Stimulated activated CD8-positive, alpha-beta memory T cell treated with anti-CD3 and anti-CD28 coated beads, Interleukin-7, amount 100 ng/mL, for 4 hours (primary cell): Measurements from ENCODE around the gene SH3RF1.

ENCODE experiments used
- DNase-seq, 2 donors: peaks; one replicate each; pipeline ENCODE4 v3.0.0-alpha.2; 2020; ENCODE audit warnings: low read depth in 2 of 2

The SH3RF1 gene

DNA sequence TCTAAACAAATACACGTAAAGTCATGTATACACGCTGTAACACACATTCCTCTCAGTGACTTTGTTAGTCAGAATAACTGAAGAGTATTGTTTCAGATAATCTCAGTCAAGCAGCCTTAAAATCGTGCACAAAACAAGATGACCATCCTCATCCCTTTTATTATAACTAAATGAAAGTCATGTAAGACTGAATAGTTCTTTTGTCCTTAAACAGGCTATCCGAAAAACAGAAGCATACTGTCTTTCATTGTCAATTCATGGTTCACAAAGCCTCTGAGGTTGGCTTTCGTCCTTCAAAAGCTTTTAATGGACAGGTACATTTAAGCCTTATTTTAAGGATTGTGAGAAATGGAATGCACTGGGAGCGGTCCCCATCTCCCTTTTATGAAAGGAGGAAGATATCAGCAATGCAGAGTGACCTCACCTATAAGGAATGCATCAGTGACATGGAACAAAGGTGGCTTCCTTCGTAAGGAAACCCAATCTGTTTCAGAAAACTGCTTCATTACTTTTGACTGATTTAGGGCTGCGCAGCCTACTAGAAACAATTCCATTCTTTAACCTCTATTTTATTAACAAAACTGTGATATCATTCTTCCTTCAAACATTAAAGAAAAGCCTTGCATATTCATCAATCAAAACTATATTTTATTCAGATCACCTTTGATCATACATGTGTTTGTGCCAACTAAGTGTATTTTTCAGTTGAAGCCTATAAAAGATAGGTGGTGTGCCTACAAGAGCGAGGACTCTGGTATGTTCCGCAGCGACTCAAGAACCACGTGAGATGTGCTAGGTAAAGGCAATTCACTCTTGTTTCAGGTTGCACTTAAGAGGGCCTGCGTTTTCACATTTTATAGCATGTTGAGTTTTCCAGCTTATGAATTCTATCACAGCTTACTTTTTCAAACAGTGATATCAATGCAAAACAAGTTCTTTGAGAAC, 19.2 kb downstream of the SH3RF1 start:
- DNase-seq: no peak

DNA sequence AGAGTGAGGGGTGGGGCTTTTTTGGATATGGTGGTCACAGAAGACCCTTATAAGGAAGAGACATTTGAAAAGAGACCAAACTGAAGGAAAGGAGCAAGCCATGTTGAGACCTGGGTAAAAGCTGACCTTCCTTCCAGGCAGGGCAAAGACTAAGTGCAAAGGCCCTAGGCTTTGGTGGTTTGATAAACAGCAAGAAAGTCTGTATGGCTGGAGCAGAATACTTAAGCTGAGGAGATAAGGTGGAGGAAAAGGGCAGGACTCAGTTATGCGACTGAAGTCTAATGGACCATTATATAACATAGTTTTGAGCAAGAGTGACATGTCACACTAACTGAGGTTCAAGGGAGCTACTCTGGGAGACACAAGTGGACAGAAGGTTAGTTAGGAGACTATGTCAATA, 20.0 kb downstream of the SH3RF1 start:
- DNase-seq: no peak

DNA sequence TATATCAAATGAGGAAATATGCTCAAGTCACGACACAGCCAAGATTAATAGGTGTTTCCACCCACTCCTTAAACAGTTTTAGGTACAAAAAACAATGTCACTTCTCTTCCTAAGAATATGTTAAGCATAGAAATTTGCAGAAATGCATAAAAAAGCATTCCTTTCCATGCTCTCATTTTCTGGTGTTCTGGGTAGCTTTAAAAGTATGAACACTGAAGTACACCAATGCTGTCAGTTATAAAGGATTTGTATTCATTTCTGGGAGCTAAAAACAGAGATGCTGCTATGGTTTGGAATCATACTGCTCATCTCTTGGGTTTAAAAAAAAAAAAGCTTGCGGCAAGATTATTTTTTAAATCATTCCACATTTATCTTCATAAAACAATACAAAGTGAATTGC, 20.8 kb downstream of the SH3RF1 start:
- DNase-seq: no peak

DNA sequence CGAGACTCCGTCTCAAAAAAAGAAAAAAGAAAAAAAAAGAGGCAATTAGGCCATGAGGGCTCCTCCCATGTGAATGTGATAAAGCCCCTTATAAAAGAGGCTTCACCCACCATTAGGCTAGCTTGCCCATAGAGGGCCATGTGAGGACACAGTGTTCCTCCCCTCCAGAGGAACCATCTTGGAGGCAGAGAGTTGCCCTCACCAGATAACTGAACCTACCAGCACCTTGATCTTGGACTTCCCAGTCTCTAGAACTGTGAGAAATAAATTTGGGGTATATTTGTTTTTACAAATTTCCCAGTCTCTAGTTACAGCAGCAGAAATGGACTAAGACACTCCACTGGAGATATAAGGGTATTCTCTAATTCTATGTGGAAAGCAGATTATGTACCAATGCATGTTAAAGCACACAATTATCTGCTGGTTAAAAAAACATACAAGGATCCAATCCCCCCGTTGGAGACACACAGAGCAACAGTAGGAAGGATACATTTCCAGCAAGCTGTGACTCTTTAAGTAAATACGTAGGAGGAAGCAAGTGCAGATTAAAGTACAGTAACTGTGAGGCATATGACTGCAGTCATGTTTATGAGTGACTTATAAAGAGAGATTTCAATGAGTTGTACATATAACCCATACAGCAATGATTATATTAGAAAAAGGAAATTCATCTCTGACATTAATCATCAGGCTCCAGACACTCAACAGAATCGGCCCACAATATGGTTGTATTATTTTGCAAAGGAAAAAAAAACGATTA, 21.4 kb downstream of the SH3RF1 start:
- no peak for DNase-seq

DNA sequence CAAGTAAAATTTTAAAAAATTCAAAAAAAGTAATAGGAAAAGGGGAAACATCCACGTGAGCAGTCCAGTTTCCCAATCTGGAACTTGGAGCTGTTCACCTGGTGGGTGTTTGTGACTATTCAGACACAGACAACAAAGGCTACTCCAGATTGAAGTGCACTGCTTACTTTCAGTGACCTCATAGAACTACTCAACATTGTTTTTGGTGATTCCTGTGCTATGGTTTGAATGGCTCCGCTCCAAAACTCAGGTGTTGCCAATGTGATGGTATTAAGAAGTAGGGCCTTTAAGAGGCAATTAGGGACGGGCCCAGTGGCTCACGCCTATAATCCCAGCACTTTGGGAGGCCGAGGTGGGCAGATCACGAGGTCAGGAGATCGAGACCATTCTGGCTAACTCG, 22.1 kb downstream of the SH3RF1 start:
- no peak for DNase-seq

DNA sequence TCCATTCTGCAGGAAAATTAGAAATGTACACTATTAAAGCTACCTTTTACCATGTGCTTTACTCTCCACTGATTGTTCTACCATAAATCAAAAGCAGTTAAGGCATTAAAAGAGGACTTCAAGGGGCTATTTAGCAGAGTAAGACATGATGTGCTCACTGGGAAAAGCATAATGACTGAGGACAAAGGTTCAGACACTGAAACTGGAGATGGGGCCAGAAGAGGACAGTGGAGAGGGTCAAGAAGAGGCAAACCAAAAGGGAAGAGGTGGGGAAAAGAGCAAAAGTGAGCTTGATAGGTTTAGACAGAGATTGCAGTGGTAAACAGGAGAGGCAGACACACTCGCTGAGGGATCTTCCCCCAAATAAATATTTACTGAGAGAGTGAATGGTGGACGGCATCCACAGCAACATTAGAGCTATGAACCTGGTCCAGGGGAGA, 23.8 kb downstream of the SH3RF1 start:
- no peak for DNase-seq

DNA sequence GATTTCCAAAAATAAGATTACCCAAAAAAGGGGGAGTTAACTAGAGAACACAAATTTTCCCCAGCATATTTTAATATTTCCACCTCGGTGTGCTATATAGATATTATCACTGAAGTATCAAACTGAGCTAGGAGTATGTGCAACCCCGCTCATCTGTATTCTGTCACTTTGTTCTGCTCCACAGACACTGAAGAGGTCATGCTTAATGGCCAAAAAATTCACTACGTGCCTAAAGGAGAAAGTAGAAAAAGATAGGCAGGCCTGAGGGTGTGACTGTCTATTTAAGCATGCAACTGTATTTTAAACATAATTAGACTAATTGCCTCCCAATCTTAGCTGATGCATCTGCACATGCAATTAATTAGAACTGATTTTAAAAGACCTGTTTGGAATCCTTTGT, 24.5 kb downstream of the SH3RF1 start:
- DNase-seq: no peak

DNA sequence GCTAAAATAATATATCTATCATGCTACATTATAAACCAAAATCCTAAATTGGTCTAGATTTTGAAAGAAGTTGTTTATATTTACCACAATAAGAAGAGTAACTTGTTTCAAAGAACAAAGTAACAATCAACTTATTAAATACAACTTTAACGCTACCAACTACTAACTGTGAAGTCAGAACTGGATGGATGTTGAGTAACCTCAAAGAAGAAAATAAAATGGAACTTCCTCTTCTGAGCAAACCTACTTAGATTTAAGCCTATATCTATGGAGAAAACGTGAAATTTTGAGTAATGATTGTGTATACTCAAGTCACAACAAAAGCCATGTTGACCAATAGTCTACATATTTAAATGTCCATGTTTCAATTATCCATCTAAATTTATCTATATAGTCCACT, 25.7 kb downstream of the SH3RF1 start:
- no peak for DNase-seq

DNA sequence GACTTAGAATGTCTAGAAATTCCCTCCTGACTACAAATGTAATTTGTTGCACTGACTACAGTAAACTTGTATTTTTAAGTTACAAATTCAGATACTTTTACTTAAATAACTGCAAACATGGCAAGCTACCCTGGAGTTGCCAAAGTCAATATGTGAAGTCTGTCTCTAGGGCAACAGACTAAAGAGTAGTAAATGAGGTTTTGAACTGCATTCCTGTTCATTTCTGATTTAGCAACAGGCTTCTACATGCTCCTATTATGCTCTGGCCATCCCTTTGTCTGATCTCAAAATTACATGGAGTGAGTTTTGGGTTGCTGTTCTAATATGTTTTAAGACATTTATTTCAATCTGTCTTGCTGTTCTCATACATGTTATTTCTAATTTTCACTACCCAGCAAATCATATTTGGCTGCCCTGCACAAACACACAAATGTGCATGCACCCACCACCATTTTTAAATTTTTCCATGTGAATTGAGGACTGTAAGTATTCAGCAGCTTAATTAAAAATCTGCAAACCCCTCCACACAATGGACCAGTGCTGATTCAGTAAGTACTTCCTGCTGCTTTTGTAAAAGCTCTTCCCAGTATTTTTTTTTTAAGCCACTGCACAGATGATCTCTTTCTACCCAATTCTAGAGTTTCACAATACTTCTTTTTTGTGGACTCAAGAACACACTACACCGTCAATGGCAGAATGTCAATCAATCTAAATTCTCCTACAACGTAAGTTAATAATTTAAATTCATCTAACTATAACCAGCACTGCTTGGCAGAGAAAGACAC, 26.7 kb downstream of the SH3RF1 start:
- no peak for DNase-seq

DNA sequence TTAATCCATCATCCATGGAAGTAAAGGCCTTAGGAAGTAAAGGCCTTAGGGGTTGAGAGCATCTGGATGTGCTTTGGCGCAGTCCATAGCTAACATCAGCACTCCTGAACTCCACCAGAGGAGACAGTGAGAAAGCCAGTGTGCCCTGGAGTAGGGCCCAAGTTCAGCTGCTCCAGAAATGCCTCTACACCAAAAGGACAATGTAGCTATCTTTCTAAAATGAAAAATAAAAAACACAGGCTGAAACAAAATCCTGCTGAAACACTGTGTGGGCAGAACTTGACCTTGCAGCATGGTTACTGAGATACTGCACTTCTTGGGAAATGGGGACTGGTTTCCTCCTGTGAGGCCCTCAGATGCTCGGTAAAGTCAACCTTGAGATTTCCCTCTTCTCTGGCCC, 29.3 kb downstream of the SH3RF1 start:
- no peak for DNase-seq

DNA sequence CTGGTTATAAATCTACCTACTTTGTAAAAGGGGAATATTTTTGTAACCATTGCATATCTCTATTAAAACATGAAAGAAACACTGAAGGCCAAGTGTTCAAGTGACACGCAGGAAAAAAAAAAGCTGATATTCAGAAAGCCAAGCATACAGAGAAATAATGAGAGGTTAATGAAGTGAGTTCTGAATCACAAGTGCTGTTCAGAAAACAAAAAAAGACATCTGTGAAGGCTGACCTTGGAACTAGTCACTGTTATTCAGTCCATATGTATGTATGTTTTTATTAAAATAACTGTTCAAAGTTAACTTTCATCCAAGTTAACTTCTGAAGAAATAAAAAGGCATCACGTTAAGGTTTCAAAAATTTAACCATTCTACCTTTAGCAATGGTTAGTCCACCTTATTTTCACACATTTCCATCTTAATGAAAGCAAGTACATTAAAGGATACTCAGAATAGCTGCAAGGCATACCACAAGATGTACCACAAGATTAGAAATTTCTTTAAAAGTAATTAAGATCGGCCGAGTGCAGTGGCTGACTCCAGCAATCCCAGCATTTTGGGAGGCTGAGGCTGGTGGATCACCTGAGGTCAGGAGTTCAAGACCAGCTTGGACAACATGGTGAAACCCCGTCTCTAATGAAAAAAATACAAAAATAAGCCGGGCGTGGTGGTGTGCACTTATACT, 31.4 kb downstream of the SH3RF1 start:
- DNase-seq: no peak

DNA sequence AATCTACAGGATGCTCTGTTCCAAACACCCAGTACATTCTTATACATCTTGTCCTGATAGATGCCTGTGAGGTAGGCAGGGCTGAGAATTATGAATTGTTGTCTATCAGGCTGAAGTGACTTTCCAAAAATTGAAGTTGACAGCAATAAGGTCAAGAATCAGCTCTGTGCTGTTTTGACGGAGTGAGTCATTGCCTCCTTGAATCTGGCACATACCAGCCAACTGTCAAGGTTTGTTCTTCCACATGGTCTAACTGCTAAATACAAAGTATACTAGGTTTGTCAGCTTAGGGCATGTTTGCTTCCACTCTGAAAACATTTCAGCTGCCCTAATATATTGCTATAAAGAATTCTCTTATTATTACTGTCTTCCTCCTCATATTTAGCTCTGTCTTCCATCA, 32.3 kb downstream of the SH3RF1 start:
- no peak for DNase-seq

DNA sequence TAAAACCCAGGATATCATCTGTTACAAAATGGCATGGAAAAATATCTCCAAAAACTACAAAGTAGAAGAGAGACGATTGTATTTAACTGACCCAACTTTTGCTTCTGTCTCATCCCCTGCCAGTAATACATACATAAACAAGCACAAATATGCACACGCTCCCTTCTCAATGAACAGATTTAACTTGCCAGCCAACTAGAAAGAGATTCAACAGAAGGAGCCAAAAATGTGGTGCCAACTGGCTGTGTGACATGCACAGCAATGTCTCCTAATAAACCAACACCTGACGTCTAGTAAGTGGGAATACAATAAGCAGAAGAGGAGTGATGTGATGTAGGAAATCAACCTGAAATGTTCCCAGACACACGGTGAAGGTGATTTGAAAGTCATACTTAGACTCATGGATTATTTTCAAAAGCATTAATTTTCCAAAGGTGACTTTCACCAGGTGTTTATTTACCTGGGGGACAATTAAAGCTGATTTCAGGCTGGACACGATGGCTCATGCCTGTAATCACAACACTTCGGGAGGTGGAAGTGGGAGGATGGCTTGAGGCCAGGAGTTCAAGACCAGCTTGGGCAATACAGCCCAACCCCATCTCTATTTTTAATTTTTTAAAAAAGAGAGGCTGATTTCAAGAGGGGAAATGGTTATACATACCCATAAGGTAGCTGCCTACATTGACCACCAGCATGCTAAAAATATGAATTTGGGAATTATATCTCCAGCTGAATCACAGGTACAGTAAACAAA, 33.7 kb downstream of the SH3RF1 start:
- no peak for DNase-seq

DNA sequence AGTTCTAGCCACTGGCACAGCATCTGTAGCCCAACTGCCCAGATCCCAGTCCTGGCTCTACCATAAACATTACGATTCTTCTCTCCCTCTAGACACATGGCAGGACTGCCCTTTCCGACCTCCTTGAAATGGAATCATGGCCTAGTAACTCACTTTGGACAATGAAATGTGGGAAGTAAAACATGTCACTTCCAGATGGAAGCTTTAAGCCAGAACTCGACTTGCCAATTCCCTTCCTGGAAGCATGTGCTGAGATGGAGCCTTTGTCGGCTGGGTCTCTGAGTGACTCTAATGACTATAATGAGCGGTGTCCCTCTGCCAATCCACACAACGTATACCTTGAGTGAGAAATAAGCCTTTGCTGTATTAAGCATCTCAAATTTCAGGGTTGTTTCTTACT, 34.7 kb downstream of the SH3RF1 start:
- no peak for DNase-seq

DNA sequence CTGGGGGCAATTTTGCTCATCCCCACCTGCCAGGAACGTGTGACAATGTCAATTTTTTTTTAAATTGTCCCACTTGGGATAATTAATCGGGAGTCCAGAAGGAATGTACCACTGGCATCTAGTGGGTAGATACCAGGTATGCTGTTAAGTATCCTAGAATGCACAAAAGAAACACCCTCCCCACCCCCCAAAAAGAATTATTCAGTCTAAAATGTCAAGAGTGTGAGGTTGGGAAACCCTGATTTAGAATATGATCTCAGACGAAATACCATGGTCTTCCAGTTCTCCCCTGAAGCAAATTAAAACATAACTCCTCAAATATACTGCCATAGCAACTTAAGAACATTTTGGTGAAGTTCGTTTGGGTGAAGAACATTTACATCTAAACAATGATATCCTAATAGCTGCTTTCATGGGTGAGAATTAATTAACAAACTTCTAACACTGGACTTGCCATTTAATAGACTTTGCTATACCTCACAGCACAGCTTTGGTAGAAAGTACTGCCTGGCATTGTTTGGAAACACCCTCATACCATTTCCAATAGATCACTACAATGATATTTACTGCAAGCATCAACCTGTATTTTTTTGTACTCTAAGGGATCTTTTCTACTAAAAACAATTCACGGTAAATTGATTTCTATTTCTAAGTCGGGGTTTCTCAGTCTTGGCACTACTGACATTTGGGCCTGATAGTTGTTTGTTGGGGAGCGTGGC, 36.5 kb downstream of the SH3RF1 start:
- no peak for DNase-seq

DNA sequence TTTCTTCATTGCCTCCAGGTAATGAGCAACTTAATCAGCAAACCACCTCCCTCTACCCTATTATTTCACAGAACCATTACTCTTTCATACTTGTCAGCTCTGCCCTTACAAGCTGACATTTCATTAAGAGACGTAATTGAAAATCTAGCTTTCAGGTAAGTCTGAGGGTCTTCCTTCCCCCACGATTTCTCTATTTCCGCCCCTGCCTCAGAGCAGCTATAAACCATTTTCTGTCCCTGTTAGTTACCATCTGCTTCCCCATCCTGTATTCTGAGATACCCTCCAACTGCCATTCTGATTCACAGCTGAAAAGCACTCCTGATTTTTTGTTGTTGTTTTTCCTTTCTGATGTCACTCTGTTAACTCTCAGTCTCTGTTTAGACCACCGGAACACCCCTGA, 37.1 kb downstream of the SH3RF1 start:
- DNase-seq: no peak

DNA sequence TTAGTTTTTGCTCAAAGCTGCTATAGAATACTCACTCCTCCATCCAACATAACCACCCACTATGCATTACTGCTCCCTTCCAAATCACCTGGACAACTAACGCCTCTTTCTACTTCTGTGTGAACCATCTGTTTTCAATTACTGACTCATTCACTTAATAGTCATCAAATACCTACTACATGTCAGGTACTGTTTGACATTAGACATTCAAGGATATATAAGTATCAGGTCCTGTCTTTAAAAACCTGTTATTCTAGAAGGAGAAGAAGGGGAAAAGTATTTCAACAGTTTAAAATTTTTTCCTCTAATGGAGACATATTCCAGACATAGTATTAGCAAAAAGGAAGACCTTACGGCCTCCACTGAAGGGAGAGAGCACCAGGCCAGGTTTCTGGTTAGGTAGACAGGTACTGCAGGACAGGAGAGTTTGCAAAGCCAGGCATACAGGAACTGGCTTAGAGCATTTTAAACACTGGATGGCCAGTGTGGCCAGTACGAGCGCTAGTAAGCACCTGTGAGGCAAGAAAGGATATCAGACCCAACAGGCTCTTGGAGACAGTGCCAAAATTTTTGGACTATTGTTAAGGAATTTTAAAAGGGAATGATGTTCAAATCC, 39.0 kb downstream of the SH3RF1 start:
- DNase-seq: no peak

DNA sequence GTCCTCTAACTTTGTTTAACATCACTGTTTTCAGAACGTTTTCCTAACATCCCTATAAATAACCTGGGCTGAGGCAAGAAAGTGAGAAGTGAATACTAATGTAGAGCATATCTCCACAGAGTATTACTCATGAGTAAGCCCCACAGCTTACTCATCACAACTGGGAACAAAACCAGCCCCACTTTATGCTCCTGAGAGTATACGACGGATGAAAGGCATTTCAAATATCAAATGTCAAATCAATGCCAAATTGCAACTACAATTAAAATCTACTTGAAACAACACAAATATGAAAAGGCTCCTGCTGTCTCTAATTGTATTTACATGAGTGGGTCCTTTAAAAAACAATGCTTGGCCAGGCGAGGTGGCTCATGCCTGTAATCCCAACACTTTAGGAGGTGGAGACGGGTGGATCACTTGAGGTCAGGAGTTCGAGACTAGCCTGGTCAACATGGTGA, 41.2 kb downstream of the SH3RF1 start:
- no peak for DNase-seq

DNA sequence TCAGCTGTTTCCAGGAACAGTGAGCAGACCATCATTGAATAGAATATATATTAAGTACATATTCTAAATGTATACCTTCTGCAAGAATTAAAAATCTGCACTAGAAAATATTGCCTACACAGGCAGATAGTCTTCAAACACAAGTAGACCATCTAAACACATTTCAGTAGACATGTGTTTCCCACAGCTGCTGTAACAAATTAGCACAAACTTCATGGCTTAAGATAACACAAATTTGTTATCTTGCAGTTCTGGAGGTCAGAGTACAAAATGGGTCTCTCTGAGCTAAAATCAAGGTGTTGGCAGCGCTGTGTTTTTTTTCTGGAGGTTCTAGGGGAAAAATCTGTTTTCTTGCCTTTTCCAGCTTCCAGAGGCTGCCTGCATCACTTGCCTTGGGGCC, 42.7 kb downstream of the SH3RF1 start:
- DNase-seq: no peak

DNA sequence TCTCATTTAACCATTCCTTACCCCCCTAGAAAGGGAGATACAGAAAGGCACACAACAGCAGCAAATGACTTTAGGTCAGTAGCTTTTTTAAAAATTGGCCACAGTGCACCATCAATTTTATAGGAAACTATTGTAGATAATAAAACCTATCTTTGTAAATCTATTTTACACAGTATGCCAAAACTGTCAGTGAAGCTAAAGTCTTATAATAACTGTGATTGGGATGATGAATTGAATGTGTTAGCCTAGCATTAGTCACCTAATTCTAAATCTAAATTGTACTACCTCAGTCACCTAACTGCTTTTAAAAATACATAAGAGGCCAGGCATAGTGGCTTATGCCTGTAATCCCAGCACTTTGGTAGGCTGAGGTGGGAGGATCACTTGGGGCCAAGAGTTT, 44.2 kb downstream of the SH3RF1 start:
- DNase-seq: no peak
